Endothelial cell of umbilical vein (primary cell): ENCODE results near the gene PON1. TPM values are rescaled to one million over a fixed set of nuclear protein-coding genes. Genes with fewer than 3 reads are reported as not detected.

Experiments used
- BruUV-seq: library from RNA; stranded (reverse); fragments of 400-500 nt; replicated peaks from 2 replicates; lab custom pipeline; 2021; lab: Mats Ljungman, UMichigan
- CTCF ChIA-PET: fragments of 300-600, 350-600 bp; sonication (Branson Sonifier 250); formaldehyde crosslinking; loops from one replicate; lab custom pipeline; 2021; ENCODE audit warnings: antibody characterized with exemption, inconsistent platforms; lab: Charles Lee
- POLR2A ChIA-PET: fragments of 300-600, 350-600 bp; sonication (Branson Sonifier 250); formaldehyde crosslinking; loops from one replicate; lab custom pipeline; 2021; ENCODE audit warnings: antibody characterized with exemption, inconsistent platforms; lab: Charles Lee
- DNase-seq: peaks from one replicate; pipeline ENCODE4 v3.0.0-alpha.2; 2011; ENCODE audit warnings: low read depth, low spot score
- FAIRE-seq: peaks from 2 replicates; lab custom pipeline; 2011; peaks lifted over from hg19 to GRCh38; lab: Jason Lieb, UNC
- H2AFZ ChIP-seq: 2 replicates; pipeline ENCODE4 v1.6.0; 2012; ENCODE audit warnings: low read depth, low read length, control low read depth, inconsistent platforms
- H3K27ac ChIP-seq: 2 replicates; pipeline ENCODE4 v1.5.1; 2011; ENCODE audit warnings: low read depth, mild to moderate bottlenecking, control low read depth, low read length, moderate library complexity; ENCODE audit not compliant: insufficient read depth
- H3K27me3 ChIP-seq, 2 experiments: 2 replicates each; pipeline versions ENCODE4 v1.6.0 to v1.6.1; 2011; ENCODE audit warnings: low read length in 2 of 2, mixed read lengths in 1 of 2; ENCODE audit not compliant: control insufficient read depth in 2 of 2, insufficient read depth in 2 of 2
- H3K36me3 ChIP-seq, 2 experiments: 2 replicates in 1 of 2; 3 replicates in 1 of 2; pipeline ENCODE4 v1.5.1; 2011; ENCODE audit warnings: low read length in 2 of 2, mild to moderate bottlenecking in 1 of 2, moderate library complexity in 1 of 2; ENCODE audit not compliant: control insufficient read depth in 2 of 2, insufficient read depth in 2 of 2; ENCODE audit errors: extremely low read depth in 1 of 2
- H3K4me1 ChIP-seq: 3 replicates; pipeline ENCODE4 v1.5.1; 2011; ENCODE audit warnings: mild to moderate bottlenecking, low read length; ENCODE audit not compliant: control insufficient read depth, insufficient read depth; ENCODE audit errors: extremely low read depth
- H3K4me2 ChIP-seq: 2 replicates; pipeline ENCODE4 v1.6.1; 2011; ENCODE audit warnings: low read length, control low read depth, mixed read lengths; ENCODE audit not compliant: insufficient read depth
- H3K4me3 ChIP-seq, 3 experiments: fragments of 200-600 bp in 1 of 3; sonication (generic), shearing (Covaris generic) in 1 of 3; replicated peaks in 1 of 3; 2 replicates each; pipeline ENCODE4 v1.5.1; 2011 to 2016; ENCODE audit warnings: control low read depth in 3 of 3, low read length in 3 of 3, mild to moderate bottlenecking in 2 of 3, inconsistent platforms in 1 of 3, low read depth in 1 of 3, moderate library complexity in 1 of 3; ENCODE audit not compliant: insufficient read depth in 1 of 3
- H3K79me2 ChIP-seq: 2 replicates; pipeline ENCODE4 v1.6.0; 2012; ENCODE audit warnings: low read length, inconsistent platforms; ENCODE audit not compliant: control insufficient read depth, insufficient read depth
- H3K9ac ChIP-seq: replicated peaks from 2 replicates; pipeline ENCODE3; 2011; ENCODE audit warnings: low read length, control low read depth; ENCODE audit not compliant: insufficient read depth; ENCODE audit errors: extremely low read depth
- H3K9me1 ChIP-seq: replicated peaks from 3 replicates; pipeline ENCODE4 v1.6.0; 2011; ENCODE audit warnings: mild to moderate bottlenecking, low read length; ENCODE audit not compliant: control insufficient read depth, insufficient read depth; ENCODE audit errors: extremely low read depth
- H3K9me3 ChIP-seq: replicated peaks from 2 replicates; pipeline ENCODE4 v1.5.1; 2012; ENCODE audit warnings: low read length, inconsistent platforms; ENCODE audit not compliant: control insufficient read depth, insufficient read depth
- H4K20me1 ChIP-seq: replicated peaks from 2 replicates; pipeline ENCODE3; 2011; ENCODE audit warnings: mild to moderate bottlenecking, low read length; ENCODE audit not compliant: control insufficient read depth, insufficient read depth; ENCODE audit errors: extremely low read depth
- CTCF ChIP-seq, 2 donors: IDR thresholded peaks; 1 replicate in 1 of 2; 2 replicates in 1 of 2; pipeline ENCODE4 v1.5.1; 2011; ENCODE audit warnings: low read length in 2 of 2, mild to moderate bottlenecking in 2 of 2, moderate library complexity in 2 of 2, control low read depth in 1 of 2, inconsistent platforms in 1 of 2, low read depth in 1 of 2; ENCODE audit not compliant: insufficient read depth in 1 of 2; ENCODE audit errors: extremely low read depth in 1 of 2
- EZH2 ChIP-seq: IDR thresholded peaks from 2 replicates; pipeline ENCODE4 v1.6.1; 2012; ENCODE audit warnings: borderline replicate concordance, low read depth, mild to moderate bottlenecking, moderate library complexity, low read length, inconsistent platforms; ENCODE audit not compliant: severe bottlenecking
- FOS ChIP-seq: IDR thresholded peaks from 2 replicates; pipeline ENCODE4 v1.6.1; 2011; ENCODE audit warnings: mild to moderate bottlenecking, low read length, moderate library complexity, borderline replicate concordance; ENCODE audit not compliant: insufficient read depth
- GATA2 ChIP-seq: IDR thresholded peaks from 2 replicates; pipeline ENCODE4 v1.7.0; 2011; ENCODE audit warnings: low read depth, mild to moderate bottlenecking, moderate library complexity, mixed read lengths, low read length; ENCODE audit not compliant: insufficient read length, insufficient read depth
- JUN ChIP-seq: IDR thresholded peaks from 2 replicates; pipeline ENCODE4 v1.6.1; 2011; ENCODE audit warnings: borderline replicate concordance, low read depth; ENCODE audit not compliant: insufficient read length, insufficient read depth
- MAX ChIP-seq: IDR thresholded peaks from 2 replicates; pipeline ENCODE4 v1.6.1; 2011; ENCODE audit not compliant: insufficient read depth, insufficient read length
- MYC ChIP-seq: IDR thresholded peaks from one replicate; pipeline ENCODE4 v1.6.1; 2011; ENCODE audit warnings: mild to moderate bottlenecking, low read depth, low read length
- POLR2A ChIP-seq: IDR thresholded peaks from 2 replicates; pipeline ENCODE4 v1.6.1; 2012; ENCODE audit warnings: low read depth, mild to moderate bottlenecking, control low read depth, low read length
- POLR2AphosphoS5 ChIP-seq: IDR thresholded peaks from 2 replicates; pipeline ENCODE4 v1.6.1; 2012; ENCODE audit warnings: low read depth, mild to moderate bottlenecking, control low read depth, low read length, moderate library complexity; ENCODE audit not compliant: insufficient read depth
- dilution Hi-C: fragments of 300-500 bp; cut with MboI; formaldehyde crosslinking; loops from one replicate; pipeline ENCODE4 v1.15.0; 2019; ENCODE audit warnings: low sequenced_read_pairs; ENCODE audit not compliant: extremely low pct_ligation_motif_present
- intact Hi-C: fragments of 100-400 bp; cut with micrococcal nuclease; formaldehyde crosslinking; loops from one replicate; pipeline ENCODE4 v1.10.0; 2022
- polyA plus RNA-seq, 4 experiments: library from polyadenylated mRNA; depleted of rRNA in 3 of 4; stranded (reverse) in 3 of 4; unstranded in 1 of 4; fragments of >200 nt; gene quantifications; 2 replicates each; pipeline versions ENCODE4 v1.2.1 to v1.2.3, GENCODE V29; 2011 to 2012; ENCODE audit warnings: missing spikeins in 1 of 4
- total RNA-seq: library from RNA; stranded (reverse); gene quantifications from 2 replicates; pipeline ENCODE4 v1.2.3, GENCODE V29; 2021

PON1 gene
- total and polyA plus RNA-seq, 2 donors (not counting 3 experiments of a cell fraction or from before 2014, with no cell fraction given), result not detected

- H3K4me3 ChIP-seq, result no peak overlapping the region
- no peaks in the 10 kb centered on the region for H3K36me3 ChIP-seq
- intact Hi-C loops (no loop called here), dilution Hi-C loops (no loop called here)
- FAIRE-seq, result no peak
- no peaks in the 10 kb centered on the region for H3K79me2 ChIP-seq
- no peaks in the 10 kb centered on the region for H3K4me1 ChIP-seq
- no peaks in the 10 kb centered on the region for H3K9me1 ChIP-seq
- H3K27me3 ChIP-seq, result no peaks in the 10 kb centered on the region
- no peak for DNase-seq
- no peak overlapping the region for H3K9ac ChIP-seq
- H3K4me2 ChIP-seq, result no peak overlapping the region
- TF ChIP-seq POLR2A (no peak), POLR2AphosphoS5 (no peak), EZH2 (no peak), MYC (no peak), CTCF (IDR thresholded peaks at IDR 0.05; ENCODE audit: extremely low read depth in 1 of 2, insufficient read depth in 1 of 2, low read depth in 1 of 2, low read length in 2 of 2) (no peak), FOS (no peak), JUN (no peak), GATA2 (no peak), MAX (no peak)
- no TSS peak for BruUV-seq
- H3K9me3 ChIP-seq, result no peaks in the 10 kb centered on the region
- no peaks in the 10 kb centered on the region for H4K20me1 ChIP-seq
- ChIA-PET POLR2A (no interaction called here), CTCF (interaction anchor here (0.7 kb wide), 1 partner anchor 8 kb away, joined by 3 read pairs; no protein-coding TSS in a partner anchor)
- H3K27ac ChIP-seq, result no peak overlapping the region
- H2AFZ ChIP-seq, result no peak overlapping the region
Measured at GRCh38 chr7:95317546-95317945, 6.8 kb downstream of the PON1 start.
